ENCODE data around the gene PLXNA3. TPM values are rescaled to one million over a fixed set of nuclear protein-coding genes. Genes with fewer than 3 reads are reported as not detected.
A peak's percentile ranks its signal among the peaks of the same experiment; 100 is the strongest.

The PLXNA3 gene
- total RNA-seq, 4 donors from 2014 or later: 12.0 to 52.0 (median 29.6) TPM

- Histone ChIP-seq H3K4me3 (peak overlapping the region; percentile 62), H3K36me3 (peaks cover 13% of the 10 kb centered on the region), H3K9me3 (no peaks in the 10 kb centered on the region), H3K4me1 (peaks cover 20% of the 10 kb centered on the region), H3K27ac (peak overlapping the region; percentile 34), H3K27me3 (no peaks in the 10 kb centered on the region)
- WGBS: 34% methylated on average over 36 of the region's 65 CpGs
- TF ChIP-seq CTCF (IDR thresholded peaks at IDR 0.05) (no peak), EP300 (IDR thresholded peaks at IDR 0.05) (no peak), POLR2AphosphoS5 (IDR thresholded peaks at IDR 0.05) (no peak), POLR2A (IDR thresholded peaks at IDR 0.05) (no peak)
- DNase-seq (ENCODE audit: low spot score in 2 of 2): no peak
Measured at GRCh38 chrX:154457491-154458115, 478 bp upstream of the PLXNA3 start.

GRCh38 chrX:154458954-154459778 lies 1.1 kb downstream of the PLXNA3 start:
- peak overlapping the region; percentile 62 for H3K4me3 ChIP-seq
- no peaks in the 10 kb centered on the region for H3K9me3 ChIP-seq
- no peak for DNase-seq (ENCODE audit: low spot score in 2 of 2)
- no peaks in the 10 kb centered on the region for H3K27me3 ChIP-seq
- H3K27ac ChIP-seq: no peak overlapping the region
- peaks cover 22% of the 10 kb centered on the region for H3K36me3 ChIP-seq
- H3K4me1 ChIP-seq: peaks cover 20% of the 10 kb centered on the region
- TF ChIP-seq CTCF (IDR thresholded peaks at IDR 0.05): no peak
- WGBS: 32% methylated on average over 8 of the region's 15 CpGs

GRCh38 chrX:154459832-154460231 lies 1.8 kb downstream of the PLXNA3 start:
- H3K9me3 ChIP-seq: no peaks in the 10 kb centered on the region
- H3K4me3 ChIP-seq: peak overlapping the region; percentile 62
- TF ChIP-seq EP300 (IDR thresholded peaks at IDR 0.05): no peak
- TF ChIP-seq POLR2AphosphoS5 (IDR thresholded peaks at IDR 0.05): no peak
- no peak for TF ChIP-seq POLR2A (IDR thresholded peaks at IDR 0.05)
- TF ChIP-seq CTCF (IDR thresholded peaks at IDR 0.05): no peak
- WGBS: 59% methylated on average over 8 of the region's 14 CpGs
- H3K27me3 ChIP-seq: no peaks in the 10 kb centered on the region
- H3K27ac ChIP-seq: no peak overlapping the region
- peaks cover 20% of the 10 kb centered on the region for H3K4me1 ChIP-seq
- H3K36me3 ChIP-seq: peaks cover 28% of the 10 kb centered on the region
- no peak for DNase-seq (ENCODE audit: low spot score in 2 of 2)

- H3K27me3 ChIP-seq: no peaks in the 10 kb centered on the region
- no peak overlapping the region for H3K27ac ChIP-seq
- H3K4me3 ChIP-seq: peak overlapping the region; percentile 62
- TF ChIP-seq EP300 (IDR thresholded peaks at IDR 0.05) (no peak), CTCF (IDR thresholded peaks at IDR 0.05) (no peak), POLR2A (IDR thresholded peaks at IDR 0.05) (no peak), POLR2AphosphoS5 (IDR thresholded peaks at IDR 0.05) (no peak)
- no peak for DNase-seq (ENCODE audit: low spot score in 2 of 2)
- peaks cover 20% of the 10 kb centered on the region for H3K4me1 ChIP-seq
- H3K9me3 ChIP-seq: no peaks in the 10 kb centered on the region
- H3K36me3 ChIP-seq: peaks cover 32% of the 10 kb centered on the region
- 60% methylated on average over 2 of the region's 26 CpGs for WGBS
Measured at GRCh38 chrX:154460326-154460725, 2.2 kb downstream of the PLXNA3 start.

GRCh38 chrX:154462396-154462795 lies 4.3 kb downstream of the PLXNA3 start:
- H3K36me3 ChIP-seq: peaks cover 52% of the 10 kb centered on the region
- H3K4me1 ChIP-seq: peaks cover 20% of the 10 kb centered on the region
- H3K27ac ChIP-seq: no peak overlapping the region
- H3K4me3 ChIP-seq: no peak overlapping the region
- no peaks in the 10 kb centered on the region for H3K27me3 ChIP-seq
- H3K9me3 ChIP-seq: no peaks in the 10 kb centered on the region
- no peak for DNase-seq (ENCODE audit: low spot score in 2 of 2)
- TF ChIP-seq EP300 (IDR thresholded peaks at IDR 0.05) (no peak), POLR2A (IDR thresholded peaks at IDR 0.05) (no peak), CTCF (IDR thresholded peaks at IDR 0.05) (no peak), POLR2AphosphoS5 (IDR thresholded peaks at IDR 0.05) (no peak)
- 76% methylated on average over 6 of the region's 8 CpGs for WGBS

Data from suprapubic skin (tissue), 4 donors.